ENCODE results near the gene SWAP70.
"Not testable (repeated sequence)": the region's sequence is repeated elsewhere in the genome, so short reads cannot be mapped to it uniquely, and the experiment has no call there.

The SWAP70 gene

DNA sequence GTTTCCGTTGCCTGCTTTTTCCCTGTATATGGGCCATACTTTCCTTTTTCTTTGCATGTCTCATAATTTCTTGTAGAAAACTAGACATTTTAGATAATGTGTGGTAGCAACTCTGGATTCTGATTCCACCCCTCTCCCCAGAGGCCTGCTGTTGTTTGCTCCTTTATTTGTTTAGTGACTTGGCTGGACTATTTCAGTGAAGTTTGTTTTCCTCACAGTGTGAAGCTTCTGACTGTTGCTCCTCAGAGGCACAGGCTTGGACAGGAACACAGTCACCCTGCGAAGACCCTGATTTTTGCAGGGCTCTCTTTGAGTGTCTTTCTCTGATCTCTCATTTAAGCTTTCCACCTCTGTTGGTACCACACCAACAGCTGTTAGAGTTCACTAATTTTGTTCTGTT is 72.5 kb downstream of the SWAP70 start:
- Histone ChIP-seq H3K36me3 (ENCODE audit: insufficient read depth, low read length) (peaks cover 70% of the 10 kb centered on the region), H3K27me3 (ENCODE audit: insufficient read depth, low read length) (no peaks in the 10 kb centered on the region), H3K4me1 (ENCODE audit: control insufficient read depth, insufficient read depth, low read length, unreplicated experiment) (no peaks in the 10 kb centered on the region), H2AFZ (ENCODE audit: low read length, unreplicated experiment) (no peak overlapping the region), H3K79me2 (ENCODE audit: control insufficient read depth, insufficient read depth, low read length, unreplicated experiment) (no peaks in the 10 kb centered on the region), H3K27ac (ENCODE audit: low read depth, low read length) (no peak overlapping the region), H3K4me3 (ENCODE audit: low read depth, low read length) (no peak overlapping the region)

- Histone ChIP-seq H3K27me3 (ENCODE audit: insufficient read depth, low read length) (no peaks in the 10 kb centered on the region), H3K4me3 (ENCODE audit: low read depth, low read length) (no peak overlapping the region), H3K36me3 (ENCODE audit: insufficient read depth, low read length) (peaks cover 68% of the 10 kb centered on the region), H3K4me1 (ENCODE audit: control insufficient read depth, insufficient read depth, low read length, unreplicated experiment) (no peaks in the 10 kb centered on the region), H3K79me2 (ENCODE audit: control insufficient read depth, insufficient read depth, low read length, unreplicated experiment) (no peaks in the 10 kb centered on the region), H2AFZ (ENCODE audit: low read length, unreplicated experiment) (no peak overlapping the region), H3K27ac (ENCODE audit: low read depth, low read length) (no peak overlapping the region)
Measured at GRCh38 chr11:9738116-9738515, 74.2 kb downstream of the SWAP70 start.

DNA sequence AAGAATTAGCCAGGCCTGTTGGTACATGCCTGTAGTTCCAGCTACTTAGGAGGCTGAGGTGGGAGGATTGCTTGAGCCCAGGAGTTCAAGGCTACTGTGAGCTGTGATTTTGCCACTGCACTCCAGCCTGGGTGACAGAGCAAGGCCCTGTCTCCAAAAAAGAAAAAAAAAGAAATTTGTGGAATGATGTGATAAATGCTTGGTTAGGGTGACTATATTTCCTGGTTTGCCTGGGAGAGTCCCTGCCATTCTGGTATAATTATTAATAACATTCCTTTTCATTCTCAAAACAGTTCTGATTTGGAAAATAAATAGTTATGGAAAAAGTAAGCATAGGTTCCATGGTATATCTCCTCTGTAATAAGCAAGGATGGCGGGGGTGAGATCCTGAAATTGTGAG is 74.8 kb downstream of the SWAP70 start:
- peaks cover 63% of the 10 kb centered on the region for H3K36me3 ChIP-seq (ENCODE audit: insufficient read depth, low read length)
- no peaks in the 10 kb centered on the region for H3K79me2 ChIP-seq (ENCODE audit: control insufficient read depth, insufficient read depth, low read length, unreplicated experiment)
- H3K27me3 ChIP-seq (ENCODE audit: insufficient read depth, low read length): no peaks in the 10 kb centered on the region
- H3K27ac ChIP-seq (ENCODE audit: low read depth, low read length): no peak overlapping the region
- no peaks in the 10 kb centered on the region for H3K4me1 ChIP-seq (ENCODE audit: control insufficient read depth, insufficient read depth, low read length, unreplicated experiment)
- no peak overlapping the region for H3K4me3 ChIP-seq (ENCODE audit: low read depth, low read length)
- H2AFZ ChIP-seq (ENCODE audit: low read length, unreplicated experiment): no peak overlapping the region

GRCh38 chr11:9739123-9739900 is 75.4 kb downstream of the SWAP70 start:
- Histone ChIP-seq H3K27ac (ENCODE audit: low read depth, low read length) (no peak overlapping the region), H3K27me3 (ENCODE audit: insufficient read depth, low read length) (no peaks in the 10 kb centered on the region), H3K4me1 (ENCODE audit: control insufficient read depth, insufficient read depth, low read length, unreplicated experiment) (no peaks in the 10 kb centered on the region), H2AFZ (ENCODE audit: low read length, unreplicated experiment) (no peak overlapping the region), H3K79me2 (ENCODE audit: control insufficient read depth, insufficient read depth, low read length, unreplicated experiment) (no peaks in the 10 kb centered on the region), H3K36me3 (ENCODE audit: insufficient read depth, low read length) (peaks cover 57% of the 10 kb centered on the region), H3K4me3 (ENCODE audit: low read depth, low read length) (no peak overlapping the region)

- Histone ChIP-seq H3K27me3 (ENCODE audit: insufficient read depth, low read length) (no peaks in the 10 kb centered on the region), H3K36me3 (ENCODE audit: insufficient read depth, low read length) (peaks cover 56% of the 10 kb centered on the region), H3K4me3 (ENCODE audit: low read depth, low read length) (no peak overlapping the region), H3K27ac (ENCODE audit: low read depth, low read length) (no peak overlapping the region), H3K4me1 (ENCODE audit: control insufficient read depth, insufficient read depth, low read length, unreplicated experiment) (no peaks in the 10 kb centered on the region), H3K79me2 (ENCODE audit: control insufficient read depth, insufficient read depth, low read length, unreplicated experiment) (no peaks in the 10 kb centered on the region), H2AFZ (ENCODE audit: low read length, unreplicated experiment) (no peak overlapping the region)
Measured at GRCh38 chr11:9740202-9740883, 76.5 kb downstream of the SWAP70 start.

DNA sequence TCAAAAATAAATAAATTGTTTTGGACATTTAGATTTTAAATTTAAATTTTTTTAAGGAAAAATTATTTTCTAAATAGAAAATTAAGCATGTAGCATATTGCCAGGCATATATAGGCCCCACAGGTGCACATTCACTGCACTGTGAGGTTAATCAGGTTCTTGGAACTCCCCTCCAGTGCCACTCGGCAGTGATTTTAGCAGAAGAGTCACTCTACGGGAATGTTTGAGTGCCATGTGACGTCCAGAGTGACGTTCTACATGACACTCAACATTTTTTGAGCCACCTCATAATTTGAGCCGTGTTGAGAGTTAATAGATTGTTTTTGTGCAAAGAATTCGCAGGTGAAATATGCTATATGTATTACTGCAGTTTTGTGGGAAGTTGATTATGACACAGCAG is 77.4 kb downstream of the SWAP70 start:
- Histone ChIP-seq H3K27ac (ENCODE audit: low read depth, low read length) (no peak overlapping the region), H2AFZ (ENCODE audit: low read length, unreplicated experiment) (no peak overlapping the region), H3K4me1 (ENCODE audit: control insufficient read depth, insufficient read depth, low read length, unreplicated experiment) (no peaks in the 10 kb centered on the region), H3K27me3 (ENCODE audit: insufficient read depth, low read length) (no peaks in the 10 kb centered on the region), H3K79me2 (ENCODE audit: control insufficient read depth, insufficient read depth, low read length, unreplicated experiment) (no peaks in the 10 kb centered on the region), H3K4me3 (ENCODE audit: low read depth, low read length) (no peak overlapping the region), H3K36me3 (ENCODE audit: insufficient read depth, low read length) (peaks cover 46% of the 10 kb centered on the region)

DNA sequence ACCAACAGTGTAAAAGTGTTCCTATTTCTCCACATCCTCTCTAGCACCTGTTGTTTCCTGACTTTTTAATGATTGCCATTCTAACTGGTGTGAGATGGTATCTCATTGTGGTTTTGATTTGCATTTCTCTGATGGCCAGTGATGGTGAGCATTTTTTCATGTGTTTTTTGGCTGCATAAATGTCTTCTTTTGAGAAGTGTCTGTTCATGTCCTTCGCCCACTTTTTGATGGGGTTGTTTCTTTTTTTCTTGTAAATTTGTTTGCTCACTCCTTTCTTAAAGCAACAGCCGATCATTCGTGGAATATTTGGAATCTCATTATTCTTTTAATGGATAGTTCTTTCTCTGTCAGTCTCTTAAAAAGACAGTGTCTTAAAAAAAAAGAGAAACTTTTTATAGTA is 79.6 kb downstream of the SWAP70 start:
- H3K4me1 ChIP-seq (ENCODE audit: control insufficient read depth, insufficient read depth, low read length, unreplicated experiment); H3K27ac ChIP-seq (ENCODE audit: low read depth, low read length); H3K4me3 ChIP-seq (ENCODE audit: low read depth, low read length); H2AFZ ChIP-seq (ENCODE audit: low read length, unreplicated experiment); H3K79me2 ChIP-seq (ENCODE audit: control insufficient read depth, insufficient read depth, low read length, unreplicated experiment); H3K27me3 ChIP-seq (ENCODE audit: insufficient read depth, low read length): not testable (repeated sequence)
- peaks cover 38% of the 10 kb centered on the region for H3K36me3 ChIP-seq (ENCODE audit: insufficient read depth, low read length)

- H3K4me3 ChIP-seq (ENCODE audit: low read depth, low read length): no peak overlapping the region
- H3K27ac ChIP-seq (ENCODE audit: low read depth, low read length): no peak overlapping the region
- H3K79me2 ChIP-seq (ENCODE audit: control insufficient read depth, insufficient read depth, low read length, unreplicated experiment): no peaks in the 10 kb centered on the region
- H3K36me3 ChIP-seq (ENCODE audit: insufficient read depth, low read length): peaks cover 28% of the 10 kb centered on the region
- H2AFZ ChIP-seq (ENCODE audit: low read length, unreplicated experiment): no peak overlapping the region
- no peaks in the 10 kb centered on the region for H3K4me1 ChIP-seq (ENCODE audit: control insufficient read depth, insufficient read depth, low read length, unreplicated experiment)
- H3K27me3 ChIP-seq (ENCODE audit: insufficient read depth, low read length): no peaks in the 10 kb centered on the region
Measured at GRCh38 chr11:9745411-9746211, 81.7 kb downstream of the SWAP70 start.

DNA sequence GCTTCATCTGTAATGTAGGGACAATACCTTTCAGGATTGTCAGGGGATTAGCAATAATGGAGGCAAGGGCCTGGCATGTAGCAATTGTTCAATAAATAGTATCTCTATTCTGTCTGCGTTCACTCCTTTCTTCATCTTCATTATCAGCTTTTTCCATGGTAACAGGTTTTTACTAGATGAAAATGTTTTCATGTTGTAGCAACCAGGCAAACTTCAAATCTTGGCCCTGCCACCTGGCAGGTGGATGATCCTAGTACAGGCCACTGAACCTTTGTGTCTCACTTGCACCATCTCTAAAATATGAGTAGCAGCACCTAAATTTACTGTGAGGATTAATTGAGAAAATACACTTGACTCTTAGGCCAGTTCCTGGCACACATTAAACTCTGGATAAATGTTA is 83.4 kb downstream of the SWAP70 start:
- Histone ChIP-seq H3K79me2 (ENCODE audit: control insufficient read depth, insufficient read depth, low read length, unreplicated experiment) (no peaks in the 10 kb centered on the region), H2AFZ (ENCODE audit: low read length, unreplicated experiment) (no peak overlapping the region), H3K27ac (ENCODE audit: low read depth, low read length) (no peak overlapping the region), H3K4me3 (ENCODE audit: low read depth, low read length) (no peak overlapping the region), H3K4me1 (ENCODE audit: control insufficient read depth, insufficient read depth, low read length, unreplicated experiment) (peaks cover 8% of the 10 kb centered on the region), H3K27me3 (ENCODE audit: insufficient read depth, low read length) (no peaks in the 10 kb centered on the region), H3K36me3 (ENCODE audit: insufficient read depth, low read length) (peaks cover 21% of the 10 kb centered on the region; the same call in 1 of the 2 replicates)

DNA sequence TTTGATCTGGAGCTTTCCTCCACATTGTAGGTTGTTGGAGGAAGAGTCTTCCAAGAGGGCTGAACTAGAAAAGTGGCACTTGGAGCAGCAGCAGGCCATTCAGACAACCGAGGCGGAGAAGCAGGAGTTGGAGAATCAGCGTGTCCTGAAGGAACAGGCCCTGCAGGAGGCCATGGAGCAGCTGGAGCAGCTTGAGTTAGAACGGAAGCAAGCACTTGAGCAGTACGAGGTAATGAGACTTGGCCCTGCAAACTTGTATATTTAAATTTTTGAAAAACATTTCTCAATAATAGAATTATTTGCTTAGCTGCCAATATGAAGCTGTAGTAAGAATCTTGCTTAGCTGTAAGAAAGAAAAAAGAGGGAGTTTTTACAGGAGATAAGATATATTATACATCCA is 84.0 kb downstream of the SWAP70 start:
- Histone ChIP-seq H3K36me3 (ENCODE audit: insufficient read depth, low read length) (peaks cover 19% of the 10 kb centered on the region; the same call in 1 of the 2 replicates), H3K27me3 (ENCODE audit: insufficient read depth, low read length) (no peaks in the 10 kb centered on the region), H3K79me2 (ENCODE audit: control insufficient read depth, insufficient read depth, low read length, unreplicated experiment) (no peaks in the 10 kb centered on the region), H3K27ac (ENCODE audit: low read depth, low read length) (no peak overlapping the region), H3K4me3 (ENCODE audit: low read depth, low read length) (no peak overlapping the region), H2AFZ (ENCODE audit: low read length, unreplicated experiment) (no peak overlapping the region), H3K4me1 (ENCODE audit: control insufficient read depth, insufficient read depth, low read length, unreplicated experiment) (peaks cover 14% of the 10 kb centered on the region)
